Heart right ventricle (tissue), 16 donors: Measurements from ENCODE around the gene PRKCE. TPM values are rescaled to one million over a fixed set of nuclear protein-coding genes. Genes with fewer than 3 reads are reported as not detected.

Experiments used
- ATAC-seq, 8 donors: fragments of 200-7000 bp; cut with Tn5 transposase; one replicate each; pipeline ENCODE4 v1.9.1; 2020; ENCODE audit warnings: mild to moderate bottlenecking in 8 of 8, moderate library complexity in 8 of 8, moderate number of reproducible peaks in 1 of 8
- DNase-seq, 2 donors: peaks; one replicate each; pipeline ENCODE4 v3.0.0-alpha.2; 2020
- H3K27ac ChIP-seq, 10 donors: fragments of 200-600 bp; sonication (generic) in 2 of 10; one replicate each; pipeline versions ENCODE4 v1.5.0 to v1.8.0; 2020 to 2022; ENCODE audit warnings: mild to moderate bottlenecking in 3 of 10
- H3K27me3 ChIP-seq, 7 donors: fragments of 200-600 bp; one replicate each; pipeline ENCODE4 v1.8.0; 2021 to 2022; ENCODE audit warnings: mild to moderate bottlenecking in 2 of 7
- H3K36me3 ChIP-seq, 9 donors: fragments of 200-600 bp; sonication (generic) in 1 of 9; one replicate each; pipeline versions ENCODE4 v1.5.0 to v1.8.0; 2020 to 2022; ENCODE audit warnings: mild to moderate bottlenecking in 2 of 9
- H3K4me1 ChIP-seq, 9 donors: fragments of 200-600 bp; sonication (generic) in 1 of 9; one replicate each; pipeline versions ENCODE4 v1.5.0 to v1.8.0; 2020 to 2022; ENCODE audit warnings: mild to moderate bottlenecking in 4 of 9
- H3K4me3 ChIP-seq, 10 donors: fragments of 200-600 bp; sonication (generic) in 2 of 10; one replicate each; pipeline versions ENCODE4 v1.5.0 to v1.8.0; 2020 to 2022; ENCODE audit warnings: mild to moderate bottlenecking in 7 of 10, moderate library complexity in 2 of 10
- H3K9me3 ChIP-seq, 11 donors: fragments of 200-600 bp in 10 of 11; sonication (generic) in 2 of 11; one replicate each; pipeline versions ENCODE4 v1.5.0 to v1.8.0; 2013 to 2022; ENCODE audit warnings: mild to moderate bottlenecking in 2 of 11, control low read depth in 1 of 11, moderate library complexity in 1 of 11
- CTCF ChIP-seq, 9 donors: fragments of 200-600 bp; sonication (generic) in 2 of 9; IDR thresholded peaks; one replicate each; pipeline versions ENCODE4 v1.5.0 to v1.8.0; 2021 to 2022; ENCODE audit warnings: antibody characterized with exemption in 9 of 9, mild to moderate bottlenecking in 5 of 9, moderate library complexity in 1 of 9
- WGBS, 2 donors: extraction: QIAGEN DNeasy Blood & Tissue Kit; methylation state at CpG; one replicate each; pipeline ENCODE4 v1.1.7; 2013; ENCODE audit warnings: inconsistent platforms in 1 of 2; 5-methylcytosine and 5-hydroxymethylcytosine counted together
- intact Hi-C, 10 donors: fragments of 100-400 bp; cut with DNase I; formaldehyde crosslinking; loops; one replicate each; pipeline versions ENCODE4 v1.11.1 to v1.14.2; 2022
- polyA plus RNA-seq, 2 donors: library from polyadenylated mRNA; stranded (reverse); fragments of 200-250 nt; gene quantifications; one replicate each; pipeline ENCODE4 v1.2.3, GENCODE V29; 2013
- total RNA-seq, 10 donors: library from RNA; stranded (reverse); fragmentation: NEBNext Ultra II Directional in 3 of 10; extraction: Animal tissue kit (Norgen Biotek cat#: 25700) in 3 of 10; gene quantifications; one replicate each; pipeline versions ENCODE4 v1.2.1 to v1.2.4, GENCODE V29; 2021 to 2023
- donor health status: Arrhythmogenic right ventricular cardiomyopathy.
- donor health status: ischemic (EF 13 %, LVEDD 7.1; RV severe dilation, severe dysfunction).
- donor health status: healthy with polysubstance abuse.
- donor health status: DM: no; HTN: yes; CAD: no.
- donor health status: DM: no; HTN: no; CAD: no.
- donor health status: ischemic (EF 25% LVEDD 6.9; RV normal size, moderate dysfunction).
- donor health status: ischemic (EF 25% LVEDD 5.7; RV mildly dilated, moderate dysfunction).
- donor health status: healthy.
- donor health status: DM: yes; HTN: yes; CAD: no.
- donor health status: Ischemic cardiomyopathy.
- donor health status: ischemic (EF 35%, LVEDD 5.7; RV mildly dilated, moderate dysfunction).
- donor health status: nonischemic (EF 11% LVEDD 7.7; RV severe dilation, severe dysfunction).
- donor health status: DM: yes; HTN: yes; CAD: no.
- donor health status: PGD.
- donor health status: ischemic (EF 29% LVEDD 5.4; RV normal size, mild dysfunction).
- donor health status: nonischemic (EF 23%, LVEDD 6.1; RV moderate dilation, normal function).

PRKCE gene
- total and polyA plus RNA-seq, 12 donors, result 3.7 to 22.7 (median 16.7) TPM

DNA sequence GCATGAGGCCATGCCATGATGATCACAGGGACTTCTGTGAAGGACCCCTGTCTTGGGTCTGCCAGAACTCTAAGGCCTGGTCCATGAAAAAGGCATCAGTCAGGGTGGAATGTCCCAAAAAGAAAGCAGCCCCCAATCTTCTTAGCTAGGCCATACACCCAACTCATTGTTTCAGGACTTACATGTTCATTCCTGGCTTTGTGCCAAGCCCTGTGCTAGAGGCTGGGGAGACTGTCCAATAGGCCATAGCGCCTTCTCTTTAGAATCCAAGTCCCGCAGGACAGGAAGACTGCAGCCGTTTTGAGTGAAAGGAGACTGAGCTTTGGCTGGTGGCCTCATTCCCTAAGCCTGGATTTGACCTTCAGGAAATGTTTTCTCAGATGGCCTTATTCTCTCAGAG, 247.3 kb downstream of the PRKCE start:
- H3K4me1 ChIP-seq, result peaks cover 0 to 63% (median 21%) of the 10 kb centered on the region in 9 donors
- H3K27ac ChIP-seq, result peak overlapping the region in 4 of 10 donors; percentile 1 to 32 (median 16)
- DNase-seq (peak in 1 of 2 donors; percentile 81), ATAC-seq (peak; percentile 45 to 85 (median 73))
- intact Hi-C loops, result no loop called here
- 42 to 55% methylated on average over 3 of the region's 3 CpGs for WGBS, 2 donors
- no peaks in the 10 kb centered on the region for H3K36me3 ChIP-seq
- H3K27me3 ChIP-seq, result no peaks in the 10 kb centered on the region
- no peaks in the 10 kb centered on the region for H3K9me3 ChIP-seq
- no peak for TF ChIP-seq CTCF (IDR thresholded peaks at IDR 0.05)
- no peak overlapping the region for H3K4me3 ChIP-seq

- H3K9me3 ChIP-seq, result no peaks in the 10 kb centered on the region
- H3K27me3 ChIP-seq, result no peaks in the 10 kb centered on the region
- ATAC-seq (no peak), DNase-seq (no peak)
- WGBS, 2 donors, result 85 to 89% methylated on average over 5 of the region's 5 CpGs
- no peak overlapping the region for H3K4me3 ChIP-seq
- no peak for TF ChIP-seq CTCF (IDR thresholded peaks at IDR 0.05)
- H3K4me1 ChIP-seq, result peaks cover 0 to 59% (median 23%) of the 10 kb centered on the region in 9 donors
- intact Hi-C loops, result no loop called here
- H3K27ac ChIP-seq, result no peak overlapping the region
- H3K36me3 ChIP-seq, result no peaks in the 10 kb centered on the region
These were observed 248.5 kb downstream of the PRKCE start for GRCh38 chr2:45899926-45900325.

- intact Hi-C loops, result no loop called here
- H3K4me1 ChIP-seq, result peaks cover 0 to 43% (median 18%) of the 10 kb centered on the region in 9 donors
- H3K4me3 ChIP-seq, result no peak overlapping the region
- no peak overlapping the region for H3K27ac ChIP-seq
- no peak for DNase-seq
- WGBS, 2 donors, result 95 to 97% methylated on average over 7 of the region's 7 CpGs
- H3K36me3 ChIP-seq, result no peaks in the 10 kb centered on the region
- TF ChIP-seq CTCF (IDR thresholded peaks at IDR 0.05), result no peak
- H3K9me3 ChIP-seq, result no peaks in the 10 kb centered on the region
- no peaks in the 10 kb centered on the region for H3K27me3 ChIP-seq
- ATAC-seq, result no peak
These were observed 250.1 kb downstream of the PRKCE start for GRCh38 chr2:45901468-45902032.

DNA sequence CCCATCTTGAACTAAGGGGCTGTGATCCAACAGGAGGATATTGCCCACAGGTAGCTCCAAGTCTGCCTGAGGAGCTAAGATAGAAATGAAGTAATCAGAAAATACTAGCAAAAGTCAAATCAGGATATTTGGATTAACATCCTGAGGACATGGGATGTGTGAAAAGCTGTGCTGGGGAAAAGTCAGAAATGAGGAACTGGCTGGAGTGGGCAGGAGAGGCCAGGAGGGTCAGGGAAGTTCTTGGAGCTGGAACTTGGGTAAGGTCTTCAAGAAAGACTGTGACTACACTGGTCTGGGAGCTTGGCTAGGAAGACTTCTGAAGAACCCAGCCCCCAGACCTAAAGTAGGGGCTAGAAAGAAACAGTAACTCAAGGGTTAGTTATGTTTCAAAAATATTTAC, 250.9 kb downstream of the PRKCE start:
- Histone ChIP-seq H3K36me3 (no peaks in the 10 kb centered on the region), H3K4me1 (peaks cover 0 to 36% (median 18%) of the 10 kb centered on the region in 9 donors), H3K4me3 (no peak overlapping the region), H3K27ac (no peak overlapping the region), H3K9me3 (no peaks in the 10 kb centered on the region), H3K27me3 (no peaks in the 10 kb centered on the region)
- intact Hi-C loops, result no loop called here
- no peak for ATAC-seq
- no peak for DNase-seq
- TF ChIP-seq CTCF (IDR thresholded peaks at IDR 0.05), result no peak
